DND-41 (cell line): Measurements from ENCODE around the gene PRKCB.

Experiments used
- ATAC-seq: fragments of 200-7000 bp; cut with Tn5 transposase; 3 replicates; pipeline ENCODE4 v1.9.1; 2021; ENCODE audit warnings: low read depth; ENCODE audit not compliant: insufficient read depth
- DNase-seq: peaks from one replicate; pipeline ENCODE4 v3.0.0-alpha.2; 2020
- H2AFZ ChIP-seq: 2 replicates; pipeline ENCODE4 v1.6.0; 2012; ENCODE audit warnings: low read depth, low read length
- H3K27ac ChIP-seq: 2 replicates; pipeline ENCODE4 v1.5.1; 2012; ENCODE audit warnings: low read length, inconsistent platforms
- H3K27me3 ChIP-seq: fragments of 200-600 bp; sonication (generic); 2 replicates; pipeline ENCODE4 v1.6.0; 2012; ENCODE audit warnings: low read length, mild to moderate bottlenecking, inconsistent platforms; ENCODE audit not compliant: insufficient read depth, poor library complexity
- H3K36me3 ChIP-seq: 2 replicates; pipeline ENCODE4 v1.5.1; 2012; ENCODE audit warnings: low read length, inconsistent platforms; ENCODE audit not compliant: insufficient read depth
- H3K4me1 ChIP-seq: 2 replicates; pipeline ENCODE4 v1.5.1; 2012; ENCODE audit warnings: mild to moderate bottlenecking, low read length; ENCODE audit not compliant: insufficient read depth
- H3K4me2 ChIP-seq: 2 replicates; pipeline ENCODE4 v1.6.0; 2012; ENCODE audit warnings: mild to moderate bottlenecking, moderate library complexity, low read length, inconsistent platforms; ENCODE audit not compliant: insufficient read depth
- H3K4me3 ChIP-seq, 2 experiments: fragments of 200-600 bp in 1 of 2; shearing (Covaris generic) in 1 of 2; 2 replicates each; pipeline ENCODE4 v1.5.1; 2012 to 2016; ENCODE audit warnings: inconsistent platforms in 2 of 2, low read length in 2 of 2, mild to moderate bottlenecking in 2 of 2, low read depth in 1 of 2, moderate library complexity in 1 of 2
- H3K79me2 ChIP-seq: 2 replicates; pipeline ENCODE4 v1.6.0; 2012; ENCODE audit warnings: low read length, inconsistent platforms; ENCODE audit not compliant: insufficient read depth
- H3K9ac ChIP-seq: 2 replicates; pipeline ENCODE4 v1.6.0; 2012; ENCODE audit warnings: low read depth, mild to moderate bottlenecking, inconsistent platforms, low read length, moderate library complexity
- H3K9me3 ChIP-seq: 2 replicates; pipeline ENCODE4 v1.5.1; 2012; ENCODE audit warnings: low read length, moderate library complexity, mild to moderate bottlenecking, inconsistent platforms; ENCODE audit not compliant: insufficient read depth, severe bottlenecking
- H4K20me1 ChIP-seq: 2 replicates; pipeline ENCODE4 v1.6.0; 2012; ENCODE audit warnings: low read length; ENCODE audit not compliant: insufficient read depth
- CTCF ChIP-seq: IDR thresholded peaks from 2 replicates; pipeline ENCODE4 v1.5.1; 2012; ENCODE audit warnings: borderline replicate concordance, low read length, moderate library complexity, mild to moderate bottlenecking; ENCODE audit not compliant: poor library complexity, severe bottlenecking; ENCODE audit errors: extremely low read depth
- EZH2 ChIP-seq: IDR thresholded peaks from 3 replicates; pipeline ENCODE4 v1.6.1; 2012; ENCODE audit warnings: borderline replicate concordance, low read depth, mild to moderate bottlenecking, moderate library complexity, low read length, inconsistent platforms; ENCODE audit not compliant: severe bottlenecking

Gene PRKCB

GRCh38 chr16:24010440-24011089 is 174.8 kb downstream of the PRKCB start:
- Histone ChIP-seq H3K4me2 (no peak overlapping the region), H3K4me1 (peaks cover 62% of the 10 kb centered on the region), H3K9me3 (no peaks in the 10 kb centered on the region), H3K9ac (no peak overlapping the region), H3K27me3 (no peaks in the 10 kb centered on the region), H3K79me2 (peaks cover 3% of the 10 kb centered on the region), H3K27ac (peak overlapping the region; percentile 86; the same call in 1 of the 2 replicates), H4K20me1 (no peaks in the 10 kb centered on the region), H3K36me3 (no peaks in the 10 kb centered on the region; the same call in 1 of the 2 replicates), H2AFZ (no peak overlapping the region), H3K4me3 (no peak overlapping the region)
- ATAC-seq (peak; percentile 33; the same call in 1 of the 3 replicates), DNase-seq (peak; percentile 79)
- TF ChIP-seq EZH2 = no peak
- TF ChIP-seq CTCF = peak; percentile 89

- H4K20me1 ChIP-seq = no peaks in the 10 kb centered on the region
- no peak overlapping the region for H2AFZ ChIP-seq
- no peak for DNase-seq
- peaks cover 3% of the 10 kb centered on the region for H3K79me2 ChIP-seq
- no peak for TF ChIP-seq EZH2
- TF ChIP-seq CTCF = no peak
- peak overlapping the region; percentile 86; the same call in 1 of the 2 replicates for H3K27ac ChIP-seq
- H3K36me3 ChIP-seq = no peaks in the 10 kb centered on the region; the same call in 1 of the 2 replicates
- no peaks in the 10 kb centered on the region for H3K27me3 ChIP-seq
- no peak overlapping the region for H3K9ac ChIP-seq
- no peak for ATAC-seq
- peaks cover 56% of the 10 kb centered on the region for H3K4me1 ChIP-seq
- H3K4me3 ChIP-seq = no peak overlapping the region
- H3K4me2 ChIP-seq = no peak overlapping the region
- H3K9me3 ChIP-seq = no peaks in the 10 kb centered on the region
Measured at GRCh38 chr16:24011237-24011636, 175.5 kb downstream of the PRKCB start.

- Histone ChIP-seq H3K36me3 (no peaks in the 10 kb centered on the region; the same call in 1 of the 2 replicates), H3K27me3 (no peaks in the 10 kb centered on the region), H3K4me3 (no peak overlapping the region), H4K20me1 (no peaks in the 10 kb centered on the region), H3K9ac (peak overlapping the region; percentile 33; the same call in 1 of the 2 replicates), H3K9me3 (no peaks in the 10 kb centered on the region), H2AFZ (no peak overlapping the region), H3K27ac (peak overlapping the region; percentile 86), H3K79me2 (peaks cover 3% of the 10 kb centered on the region), H3K4me1 (peaks cover 56% of the 10 kb centered on the region), H3K4me2 (peak overlapping the region; percentile 57)
- TF ChIP-seq CTCF = no peak
- no peak for TF ChIP-seq EZH2
- ATAC-seq (no peak), DNase-seq (no peak)
Measured at GRCh38 chr16:24013054-24013636, 177.4 kb downstream of the PRKCB start.
